Panc1 (cell line): ENCODE data around the gene TMEM131.

Experiments used
- CTCF ChIP-seq: fragments of 450-650 bp; IDR thresholded peaks from 2 replicates; pipeline ENCODE4 v1.5.1; 2017; ENCODE audit warnings: mild to moderate bottlenecking
- POLR2AphosphoS5 ChIP-seq: IDR thresholded peaks from 2 replicates; pipeline ENCODE4 v1.6.1; 2012; ENCODE audit warnings: mild to moderate bottlenecking, low read depth, low read length, moderate library complexity
- REST ChIP-seq, 2 experiments: IDR thresholded peaks; 2 replicates each; pipeline ENCODE4 v1.6.1; 2011 to 2012; ENCODE audit warnings: low read depth in 2 of 2, control low read depth in 1 of 2, low read length in 1 of 2, mild to moderate bottlenecking in 1 of 2, moderate library complexity in 1 of 2; ENCODE audit not compliant: insufficient read depth in 1 of 2
- SIN3A ChIP-seq: IDR thresholded peaks from 2 replicates; pipeline ENCODE4 v1.6.1; 2012; ENCODE audit warnings: low read depth, mild to moderate bottlenecking, low read length, moderate library complexity, borderline replicate concordance; ENCODE audit not compliant: insufficient read depth

- no peak for TF ChIP-seq CTCF
- TF ChIP-seq SIN3A: no peak
- no peak for TF ChIP-seq POLR2AphosphoS5
- no peak for TF ChIP-seq REST (IDR thresholded peaks at IDR 0.05; ENCODE audit: insufficient read depth in 1 of 2, low read depth in 2 of 2, low read length in 1 of 2)
Observed at GRCh38 chr2:97981961-97982360, 13.8 kb downstream of the TMEM131 start.
